ENCODE data around the gene NCKAP1. TPM values are rescaled to one million over a fixed set of nuclear protein-coding genes. Genes with fewer than 3 reads are reported as not detected.

NCKAP1 gene
- total RNA-seq, 6 experiments from 2014 or later, result 115 to 160 (median 146) TPM

DNA sequence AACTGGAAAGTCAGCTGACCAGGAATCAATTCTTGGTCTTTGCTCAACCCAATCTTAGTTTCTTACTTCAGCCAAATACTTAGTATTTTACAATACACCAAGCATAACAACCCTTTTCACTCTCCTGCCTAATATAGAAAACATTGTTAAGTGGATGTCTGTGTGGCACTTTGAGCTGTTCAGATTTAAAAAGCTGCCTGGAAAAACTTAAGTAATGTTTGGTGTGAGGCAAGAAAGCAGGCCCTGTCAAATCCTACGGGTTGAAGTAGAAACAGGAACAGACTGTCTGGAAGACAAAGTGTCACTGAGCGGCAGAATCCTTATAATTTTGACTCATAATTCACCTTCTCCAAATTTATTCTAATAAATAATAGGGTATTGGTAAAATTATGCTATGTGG, 134.7 kb downstream of the NCKAP1 start:
- no peaks in the 10 kb centered on the region for H3K4me1 Mint-ChIP-seq (ENCODE audit: low read depth)
- H3K36me3 Mint-ChIP-seq (ENCODE audit: low read depth), result no peaks in the 10 kb centered on the region
- no peak for TF ChIP-seq CTCF (IDR thresholded peaks at IDR 0.05)
- no peak overlapping the region for H3K4me3 Mint-ChIP-seq
- H3K27me3 Mint-ChIP-seq (ENCODE audit: insufficient read depth), result peaks cover 2% of the 10 kb centered on the region; the same call in 1 of the 2 replicates
- DNase-seq, result no peak
- H3K9me3 Mint-ChIP-seq, result no peaks in the 10 kb centered on the region
- H3K27ac Mint-ChIP-seq, result no peak overlapping the region

- TF ChIP-seq CTCF (IDR thresholded peaks at IDR 0.05), result no peak
- Mint-ChIP-seq H3K27me3 (ENCODE audit: insufficient read depth) (peaks cover 2% of the 10 kb centered on the region; the same call in 1 of the 2 replicates), H3K4me3 (no peak overlapping the region), H3K27ac (no peak overlapping the region), H3K4me1 (ENCODE audit: low read depth) (peaks cover 9% of the 10 kb centered on the region), H3K9me3 (no peaks in the 10 kb centered on the region), H3K36me3 (ENCODE audit: low read depth) (no peaks in the 10 kb centered on the region)
- no peak for DNase-seq
These were observed 136.5 kb downstream of the NCKAP1 start for GRCh38 chr2:182901748-182902147.

GRCh38 chr2:182898718-182899117, 139.5 kb downstream of the NCKAP1 start:
- H3K9me3 Mint-ChIP-seq, result no peaks in the 10 kb centered on the region
- H3K27ac Mint-ChIP-seq, result no peak overlapping the region
- no peak overlapping the region for H3K4me3 Mint-ChIP-seq
- H3K27me3 Mint-ChIP-seq (ENCODE audit: insufficient read depth), result no peaks in the 10 kb centered on the region; the same call in 1 of the 2 replicates
- H3K4me1 Mint-ChIP-seq (ENCODE audit: low read depth), result peaks cover 18% of the 10 kb centered on the region
- peaks cover 8% of the 10 kb centered on the region; the same call in 1 of the 2 replicates for H3K36me3 Mint-ChIP-seq (ENCODE audit: low read depth)
- DNase-seq, result no peak
- no peak for TF ChIP-seq CTCF (IDR thresholded peaks at IDR 0.05)

GRCh38 chr2:182897137-182897536, 141.1 kb downstream of the NCKAP1 start:
- Mint-ChIP-seq H3K4me1 (ENCODE audit: low read depth) (peaks cover 18% of the 10 kb centered on the region), H3K4me3 (no peak overlapping the region), H3K36me3 (ENCODE audit: low read depth) (peaks cover 8% of the 10 kb centered on the region; the same call in 1 of the 2 replicates), H3K27me3 (ENCODE audit: insufficient read depth) (no peaks in the 10 kb centered on the region; the same call in 1 of the 2 replicates), H3K9me3 (no peaks in the 10 kb centered on the region), H3K27ac (no peak overlapping the region; the same call in 1 of the 2 replicates)
- TF ChIP-seq CTCF (IDR thresholded peaks at IDR 0.05), result no peak
- DNase-seq, result peak; percentile 40

GRCh38 chr2:182895798-182896197, 142.5 kb downstream of the NCKAP1 start:
- no peak for DNase-seq
- H3K4me1 Mint-ChIP-seq (ENCODE audit: low read depth), result peaks cover 28% of the 10 kb centered on the region
- no peaks in the 10 kb centered on the region for H3K9me3 Mint-ChIP-seq
- no peak for TF ChIP-seq CTCF (IDR thresholded peaks at IDR 0.05)
- H3K27me3 Mint-ChIP-seq (ENCODE audit: insufficient read depth), result no peaks in the 10 kb centered on the region; the same call in 1 of the 2 replicates
- H3K27ac Mint-ChIP-seq, result no peak overlapping the region
- no peak overlapping the region for H3K4me3 Mint-ChIP-seq
- H3K36me3 Mint-ChIP-seq (ENCODE audit: low read depth), result peaks cover 8% of the 10 kb centered on the region; the same call in 1 of the 2 replicates
